ENCODE data around the gene KNDC1. TPM values are rescaled to one million over a fixed set of nuclear protein-coding genes. Genes with fewer than 3 reads are reported as not detected.

The KNDC1 gene
- total RNA-seq, 4 donors from 2014 or later: 0.27 to 1.7 TPM; not detected in 2

DNA sequence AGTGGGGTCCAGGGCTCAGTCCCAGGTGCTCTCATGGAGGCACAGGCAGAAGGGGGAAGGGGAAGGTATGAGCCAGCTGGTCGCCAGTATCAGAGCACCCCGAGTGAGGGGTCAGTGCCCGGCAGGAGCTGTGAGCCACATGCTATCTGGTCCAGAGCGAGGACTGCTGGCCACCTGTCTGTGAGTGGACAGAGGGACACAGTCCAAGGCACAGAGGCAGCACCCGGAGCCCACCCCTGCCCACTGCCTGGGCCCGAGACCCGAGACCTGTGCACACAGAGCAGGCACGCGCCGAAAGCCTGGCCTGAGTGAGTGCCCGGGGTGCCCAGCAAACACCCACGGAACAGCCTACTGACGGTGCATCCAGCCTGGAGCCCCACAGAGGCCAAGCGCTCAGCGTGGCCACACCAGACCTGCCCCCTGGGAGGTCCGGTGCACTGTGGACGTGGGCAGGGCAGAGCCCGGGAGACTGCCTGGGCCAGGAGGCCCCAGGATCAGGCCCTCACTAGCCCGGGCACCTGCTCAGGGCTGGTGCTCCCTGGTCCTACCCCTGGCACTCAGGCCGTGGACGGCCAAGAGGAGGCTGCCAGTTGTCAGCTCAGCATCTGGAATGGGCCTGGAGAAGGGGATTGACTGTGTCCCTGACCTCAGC, 42.9 kb upstream of the KNDC1 start:
- Histone ChIP-seq H3K9me3 (no peaks in the 10 kb centered on the region), H3K27ac (no peak overlapping the region), H3K27me3 (no peaks in the 10 kb centered on the region), H3K36me3 (no peaks in the 10 kb centered on the region), H3K4me3 (no peak overlapping the region), H3K4me1 (no peaks in the 10 kb centered on the region)
- no peak for TF ChIP-seq POLR2A (IDR thresholded peaks at IDR 0.05)
- TF ChIP-seq, protein P1, sequence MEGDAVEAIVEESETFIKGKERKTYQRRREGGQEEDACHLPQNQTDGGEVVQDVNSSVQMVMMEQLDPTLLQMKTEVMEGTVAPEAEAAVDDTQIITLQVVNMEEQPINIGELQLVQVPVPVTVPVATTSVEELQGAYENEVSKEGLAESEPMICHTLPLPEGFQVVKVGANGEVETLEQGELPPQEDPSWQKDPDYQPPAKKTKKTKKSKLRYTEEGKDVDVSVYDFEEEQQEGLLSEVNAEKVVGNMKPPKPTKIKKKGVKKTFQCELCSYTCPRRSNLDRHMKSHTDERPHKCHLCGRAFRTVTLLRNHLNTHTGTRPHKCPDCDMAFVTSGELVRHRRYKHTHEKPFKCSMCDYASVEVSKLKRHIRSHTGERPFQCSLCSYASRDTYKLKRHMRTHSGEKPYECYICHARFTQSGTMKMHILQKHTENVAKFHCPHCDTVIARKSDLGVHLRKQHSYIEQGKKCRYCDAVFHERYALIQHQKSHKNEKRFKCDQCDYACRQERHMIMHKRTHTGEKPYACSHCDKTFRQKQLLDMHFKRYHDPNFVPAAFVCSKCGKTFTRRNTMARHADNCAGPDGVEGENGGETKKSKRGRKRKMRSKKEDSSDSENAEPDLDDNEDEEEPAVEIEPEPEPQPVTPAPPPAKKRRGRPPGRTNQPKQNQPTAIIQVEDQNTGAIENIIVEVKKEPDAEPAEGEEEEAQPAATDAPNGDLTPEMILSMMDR (IDR thresholded peaks at IDR 0.05): no peak
- DNase-seq: no peak

DNA sequence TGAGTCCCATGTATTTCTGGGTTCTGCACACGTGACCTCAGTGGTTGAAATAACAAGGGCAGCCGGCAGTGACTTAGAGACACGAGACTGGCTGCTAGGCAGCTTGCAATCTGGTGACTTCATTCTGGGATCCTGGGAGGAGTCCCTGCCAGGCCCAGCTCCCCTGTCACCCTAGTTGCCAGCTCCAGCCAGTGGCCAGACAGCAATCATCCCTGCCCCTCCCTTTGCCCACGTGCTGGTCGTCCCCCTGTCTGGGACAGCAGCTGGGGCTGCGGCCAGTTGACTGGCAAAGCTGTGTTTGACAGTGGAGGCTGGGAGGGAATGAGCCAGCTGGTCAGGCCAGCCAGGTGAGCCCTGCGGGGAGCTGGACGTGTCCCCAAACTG, 42.3 kb upstream of the KNDC1 start:
- H3K4me1 ChIP-seq: no peaks in the 10 kb centered on the region
- DNase-seq: no peak
- H3K27me3 ChIP-seq: no peaks in the 10 kb centered on the region
- H3K4me3 ChIP-seq: no peak overlapping the region
- no peak for TF ChIP-seq POLR2A (IDR thresholded peaks at IDR 0.05)
- TF ChIP-seq, protein P1 (IDR thresholded peaks at IDR 0.05): no peak
- H3K36me3 ChIP-seq: no peaks in the 10 kb centered on the region
- H3K9me3 ChIP-seq: no peaks in the 10 kb centered on the region
- H3K27ac ChIP-seq: no peak overlapping the region

DNA sequence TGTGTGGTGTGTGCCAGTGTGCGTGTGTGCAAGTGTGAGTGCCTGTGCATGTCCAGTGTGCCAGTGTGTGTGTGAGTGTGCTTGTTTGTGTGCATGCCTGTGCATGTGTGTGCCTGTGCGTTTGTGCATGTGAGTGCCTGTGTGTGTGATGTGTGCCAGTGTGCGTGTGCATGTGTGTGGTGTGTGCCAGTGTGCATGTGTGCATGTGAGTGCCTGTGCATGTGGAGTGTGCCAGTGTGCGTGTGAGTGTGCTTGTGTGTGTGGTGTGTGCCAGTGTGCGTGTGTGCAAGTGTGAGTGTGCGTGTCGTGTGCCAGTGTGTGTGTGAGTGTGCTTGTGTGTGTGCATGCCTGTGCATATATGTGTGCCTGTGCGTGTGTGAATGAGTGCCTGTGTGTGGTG, 38.5 kb upstream of the KNDC1 start:
- H3K9me3 ChIP-seq: no peaks in the 10 kb centered on the region
- TF ChIP-seq, protein P1 (IDR thresholded peaks at IDR 0.05): no peak
- TF ChIP-seq POLR2A (IDR thresholded peaks at IDR 0.05): no peak
- H3K36me3 ChIP-seq: no peaks in the 10 kb centered on the region
- H3K27ac ChIP-seq: no peak overlapping the region
- no peaks in the 10 kb centered on the region for H3K4me1 ChIP-seq
- no peak for DNase-seq
- H3K4me3 ChIP-seq: no peak overlapping the region
- H3K27me3 ChIP-seq: no peaks in the 10 kb centered on the region

DNA sequence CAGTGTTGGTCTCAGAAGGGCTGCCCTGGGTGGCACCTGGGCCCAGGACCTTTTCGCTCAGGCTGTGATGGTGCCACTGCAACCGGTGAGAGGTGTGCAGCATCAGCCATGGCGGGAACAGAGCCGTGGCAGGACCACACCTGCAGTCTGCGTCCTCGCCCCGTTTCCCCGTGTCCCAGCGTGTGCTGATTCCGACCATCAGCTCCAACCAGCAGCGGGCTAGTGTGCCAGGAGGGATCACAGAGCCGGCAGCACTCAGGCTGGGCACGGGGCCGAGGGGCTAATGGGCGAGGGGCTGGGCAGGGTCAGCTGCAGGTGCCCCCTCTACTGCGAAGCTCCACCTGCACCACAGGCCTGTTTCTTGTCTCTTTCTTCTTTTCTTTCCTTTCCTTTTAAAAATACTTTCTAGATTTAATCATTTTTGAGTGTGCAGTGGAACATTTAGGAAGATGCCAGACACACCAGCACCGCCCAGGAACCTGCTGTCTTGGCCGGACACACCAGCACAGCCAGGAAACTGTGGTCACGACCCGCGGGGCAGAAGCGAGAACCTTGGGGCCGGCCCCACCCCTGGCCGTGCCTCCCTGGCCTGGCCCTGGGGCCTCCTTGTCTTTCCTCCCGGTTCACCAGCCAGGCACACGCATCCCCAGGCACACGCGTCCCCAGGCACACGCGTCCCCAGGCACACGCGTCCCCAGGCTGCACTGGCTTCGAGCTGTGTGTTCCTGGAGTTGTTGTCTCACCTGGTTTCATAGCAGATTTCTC, 37.7 kb upstream of the KNDC1 start:
- H3K4me1 ChIP-seq: no peaks in the 10 kb centered on the region
- DNase-seq: no peak
- no peak overlapping the region for H3K4me3 ChIP-seq
- TF ChIP-seq, protein P1 (IDR thresholded peaks at IDR 0.05): no peak
- no peak for TF ChIP-seq POLR2A (IDR thresholded peaks at IDR 0.05)
- no peaks in the 10 kb centered on the region for H3K9me3 ChIP-seq
- no peaks in the 10 kb centered on the region for H3K36me3 ChIP-seq
- H3K27ac ChIP-seq: no peak overlapping the region
- no peaks in the 10 kb centered on the region for H3K27me3 ChIP-seq

DNA sequence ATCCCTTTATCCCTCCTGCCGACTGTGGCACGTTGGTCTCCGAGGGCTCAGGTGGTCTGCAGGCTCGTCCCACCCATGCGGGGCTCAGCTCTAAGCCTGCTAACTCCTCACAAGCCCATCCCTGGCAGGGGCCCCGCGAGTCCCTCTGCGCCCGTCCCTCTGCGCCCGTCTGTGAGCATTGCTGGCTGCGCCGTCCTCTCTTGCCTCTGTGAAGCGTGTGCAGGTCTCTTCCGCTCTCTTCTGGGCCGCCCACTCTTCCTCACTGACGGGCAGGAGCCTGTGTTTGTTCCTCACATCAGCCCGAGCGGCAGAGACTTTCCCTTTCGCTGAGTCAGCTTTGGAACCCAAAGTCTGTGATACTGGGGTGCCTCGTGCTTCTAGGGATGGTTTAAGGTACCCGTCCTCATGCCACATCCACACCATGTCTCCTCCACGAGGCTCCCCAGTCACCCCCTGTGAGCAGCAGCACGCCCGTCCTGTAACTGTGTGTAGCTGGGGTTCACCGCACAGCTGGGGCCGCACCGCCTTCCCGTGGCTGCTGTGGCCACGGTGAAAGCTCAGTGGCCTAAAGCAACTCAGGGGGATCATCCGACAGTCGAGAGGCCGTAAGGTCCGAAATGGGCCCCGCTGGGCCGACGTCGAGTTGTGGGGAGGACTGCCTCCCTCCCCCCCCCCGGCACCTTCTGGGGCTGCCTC, 36.8 kb upstream of the KNDC1 start:
- Histone ChIP-seq H3K27me3 (no peaks in the 10 kb centered on the region), H3K27ac (no peak overlapping the region), H3K9me3 (no peaks in the 10 kb centered on the region), H3K4me3 (no peak overlapping the region), H3K4me1 (no peaks in the 10 kb centered on the region), H3K36me3 (no peaks in the 10 kb centered on the region)
- TF ChIP-seq, protein P1 (IDR thresholded peaks at IDR 0.05): no peak
- TF ChIP-seq POLR2A (IDR thresholded peaks at IDR 0.05): no peak
- no peak for DNase-seq

Data from Peyer's patch (tissue), 4 donors.